IgD-negative memory B cell (primary cell): ENCODE data around the gene YLPM1. TPM values are rescaled to one million over a fixed set of nuclear protein-coding genes. Genes with fewer than 3 reads are reported as not detected.

Source experiments
- H3K27ac Mint-ChIP-seq, 3 donors: one replicate each; pipeline ENCODE4 v1.8.0; 2020 to 2022; ENCODE audit warnings: mild to moderate bottlenecking in 3 of 3, mixed read lengths in 3 of 3, moderate library complexity in 1 of 3
- H3K27me3 Mint-ChIP-seq: one replicate; pipeline ENCODE4 v1.8.0; 2021; ENCODE audit warnings: mixed read lengths
- H3K36me3 Mint-ChIP-seq: one replicate; pipeline ENCODE4 v1.8.0; 2020; ENCODE audit warnings: mild to moderate bottlenecking, mixed read lengths
- H3K4me1 Mint-ChIP-seq, 3 donors: one replicate each; pipeline ENCODE4 v1.8.0; 2020 to 2022; ENCODE audit warnings: mixed read lengths in 3 of 3, mild to moderate bottlenecking in 1 of 3
- H3K4me3 Mint-ChIP-seq, 4 donors: one replicate each; pipeline ENCODE4 v1.8.0; 2020 to 2022; ENCODE audit warnings: mild to moderate bottlenecking in 4 of 4, mixed read lengths in 4 of 4, moderate library complexity in 3 of 4
- H3K9me3 Mint-ChIP-seq, 3 donors: one replicate each; pipeline ENCODE4 v1.8.0; 2020 to 2021; ENCODE audit warnings: mixed read lengths in 3 of 3, mild to moderate bottlenecking in 1 of 3
- polyA plus RNA-seq: library from polyadenylated mRNA; unstranded; fragments of 300-500 nt; fragmentation: Illumina TruSeq; gene quantifications from one replicate; pipeline ENCODE4 v1.2.3, GENCODE V29; 2021

YLPM1 gene
- polyA plus RNA-seq, 1 donor from 2014 or later = 15.6 TPM

DNA sequence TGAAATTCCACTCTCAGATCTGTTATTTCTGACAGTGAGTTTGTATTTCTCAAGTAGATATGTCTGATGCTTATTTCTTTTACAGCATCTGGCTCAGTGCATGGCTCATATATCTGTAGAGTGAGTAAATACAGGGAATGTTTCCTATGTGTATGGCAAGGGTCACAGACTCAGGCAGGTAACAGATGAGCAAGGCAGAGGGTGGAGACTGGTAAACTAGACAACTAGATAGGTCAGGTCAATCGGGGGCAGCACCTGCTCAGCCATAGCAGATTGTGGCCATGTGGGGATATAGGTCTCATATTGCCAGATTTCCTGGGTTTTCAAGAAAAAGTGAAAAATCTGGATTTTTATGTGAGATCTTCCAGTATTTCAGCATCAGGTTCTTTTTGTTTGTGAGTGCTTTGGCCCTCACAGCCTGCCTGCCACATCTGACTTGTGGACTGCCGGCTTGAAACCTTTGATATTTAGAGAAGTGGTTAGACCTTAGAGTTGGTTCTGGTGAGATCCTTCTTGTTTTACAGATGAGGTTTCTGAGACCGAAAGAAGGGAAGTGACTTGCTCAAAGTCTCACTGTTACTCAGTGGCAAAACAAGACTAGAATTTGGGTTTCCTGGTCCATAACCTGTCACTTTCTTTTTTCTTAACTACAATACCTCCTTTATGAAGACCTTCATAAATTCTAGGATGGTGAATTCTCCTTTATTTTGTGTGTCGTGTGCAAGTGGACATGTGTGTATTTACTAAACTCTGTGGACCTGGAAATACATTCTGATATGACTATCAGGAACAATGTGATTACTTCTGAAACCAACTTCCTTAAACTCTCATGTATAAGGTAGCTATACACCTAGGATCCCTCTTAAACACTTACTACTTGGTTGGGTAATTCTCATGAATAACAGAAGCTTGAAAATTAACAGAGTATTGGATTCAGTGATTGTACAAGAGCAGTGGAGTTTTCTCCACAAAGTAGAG, 78.4 kb downstream of the YLPM1 start:
- H3K27me3 Mint-ChIP-seq = no peaks in the 10 kb centered on the region
- H3K36me3 Mint-ChIP-seq = no peaks in the 10 kb centered on the region
- H3K27ac Mint-ChIP-seq = peak overlapping the region; percentile 66 to 95 (median 90)
- H3K4me3 Mint-ChIP-seq = peak overlapping the region; percentile 9 to 87 (median 58)
- no peaks in the 10 kb centered on the region for H3K9me3 Mint-ChIP-seq
- peaks cover 47 to 50% (median 49%) of the 10 kb centered on the region in 3 donors for H3K4me1 Mint-ChIP-seq

DNA sequence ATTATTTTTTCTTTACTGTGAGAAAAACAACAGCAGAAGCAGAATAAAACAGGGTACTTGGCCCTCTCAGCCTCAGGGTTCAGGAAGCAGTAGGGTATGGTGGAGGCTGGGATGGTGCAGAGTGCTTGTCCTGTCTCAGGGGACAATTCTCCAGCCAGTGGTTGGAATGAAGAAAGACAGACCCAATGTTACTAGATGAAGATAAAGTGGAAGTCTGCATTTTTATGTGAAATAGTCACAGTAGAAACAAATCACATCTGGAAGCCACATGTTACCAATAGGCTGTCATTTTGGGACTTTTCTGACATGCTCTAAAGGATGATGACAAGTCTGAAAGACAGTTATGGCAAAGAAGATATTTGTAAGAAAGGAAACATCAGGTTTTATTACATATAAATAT, 80.5 kb downstream of the YLPM1 start:
- H3K27ac Mint-ChIP-seq = no peak overlapping the region
- H3K4me3 Mint-ChIP-seq = no peak overlapping the region
- H3K9me3 Mint-ChIP-seq = no peaks in the 10 kb centered on the region
- no peaks in the 10 kb centered on the region for H3K36me3 Mint-ChIP-seq
- H3K4me1 Mint-ChIP-seq = peaks cover 27 to 29% (median 28%) of the 10 kb centered on the region in 3 donors
- no peaks in the 10 kb centered on the region for H3K27me3 Mint-ChIP-seq

DNA sequence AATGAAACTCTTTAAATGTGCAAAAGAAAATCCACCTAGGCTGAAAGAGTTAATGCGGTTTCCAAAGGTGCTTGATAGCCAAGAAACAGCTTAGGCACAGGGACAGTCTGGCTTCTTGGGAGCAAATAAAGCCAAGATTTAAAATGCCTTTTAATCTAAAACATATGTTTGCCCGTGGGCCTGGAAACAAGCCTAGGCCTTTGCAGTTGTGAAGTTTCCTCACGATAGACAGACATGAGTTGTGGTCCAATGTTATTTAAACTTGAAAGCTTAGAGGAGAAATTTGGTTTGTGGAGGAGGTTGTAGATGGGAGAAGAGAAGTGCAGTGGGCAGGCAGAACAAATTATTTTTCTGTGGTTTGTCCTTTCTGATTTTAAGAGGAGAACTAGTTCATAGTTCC, 83.1 kb downstream of the YLPM1 start:
- H3K27ac Mint-ChIP-seq = no peak overlapping the region
- H3K4me3 Mint-ChIP-seq = no peak overlapping the region
- no peaks in the 10 kb centered on the region for H3K27me3 Mint-ChIP-seq
- H3K36me3 Mint-ChIP-seq = no peaks in the 10 kb centered on the region
- H3K4me1 Mint-ChIP-seq = peaks cover 12 to 13% (median 12%) of the 10 kb centered on the region in 3 donors
- no peaks in the 10 kb centered on the region for H3K9me3 Mint-ChIP-seq

DNA sequence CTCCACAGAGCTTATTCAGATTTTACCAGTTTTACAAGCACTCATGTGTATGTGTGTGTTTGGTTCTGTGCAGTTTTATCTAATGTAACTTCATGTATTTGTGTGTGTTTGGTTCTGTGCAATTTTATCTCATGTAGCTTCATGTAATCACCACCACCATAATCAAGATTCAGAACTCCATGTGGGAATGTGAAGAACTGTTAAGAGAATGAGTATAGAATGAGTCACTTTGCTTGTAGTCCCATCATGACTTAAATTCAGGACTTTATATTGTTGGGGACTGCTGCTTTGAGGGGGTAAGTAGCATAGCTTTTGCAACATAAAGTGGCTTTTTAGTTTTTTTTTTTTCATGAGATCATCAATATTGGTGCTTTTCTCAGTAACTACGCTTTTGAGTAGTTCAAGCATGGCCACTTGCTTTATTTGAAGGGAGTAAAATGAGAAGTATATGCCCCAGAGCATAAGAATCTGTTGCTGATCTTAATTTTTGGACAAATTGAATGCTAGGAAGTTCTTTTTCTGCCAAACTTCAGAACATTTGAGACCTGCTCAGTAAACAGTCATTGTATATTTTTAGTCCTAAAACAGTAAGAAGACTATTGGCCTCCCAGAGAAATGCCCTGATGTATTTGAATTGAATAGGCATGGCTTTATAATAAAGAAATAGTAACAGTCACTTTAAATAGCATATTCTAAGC, 84.0 kb downstream of the YLPM1 start:
- Mint-ChIP-seq H3K4me1 (peaks cover 3 to 6% (median 4%) of the 10 kb centered on the region in 3 donors), H3K4me3 (no peak overlapping the region), H3K27me3 (no peaks in the 10 kb centered on the region), H3K36me3 (no peaks in the 10 kb centered on the region), H3K27ac (no peak overlapping the region), H3K9me3 (no peaks in the 10 kb centered on the region)

DNA sequence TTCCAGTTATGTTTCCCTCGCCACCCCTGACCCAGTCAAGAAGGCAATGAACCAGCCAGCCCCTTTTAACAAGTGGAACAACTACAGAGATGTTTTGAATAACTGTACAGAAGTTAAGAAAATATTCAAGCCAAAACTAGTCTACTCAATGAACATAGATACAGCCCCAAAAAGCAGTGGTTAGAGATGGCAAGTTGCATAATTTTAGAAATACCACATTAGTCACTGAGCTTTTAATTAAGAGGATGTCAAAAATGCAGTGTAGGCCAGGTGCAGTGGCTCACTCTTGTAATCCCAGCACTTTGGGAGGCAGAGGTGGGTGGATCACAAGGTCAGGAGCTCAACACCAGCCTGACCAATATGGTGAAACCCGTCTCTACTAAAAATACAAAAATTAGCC, 85.7 kb downstream of the YLPM1 start:
- Mint-ChIP-seq H3K36me3 (no peaks in the 10 kb centered on the region), H3K27me3 (no peaks in the 10 kb centered on the region)

DNA sequence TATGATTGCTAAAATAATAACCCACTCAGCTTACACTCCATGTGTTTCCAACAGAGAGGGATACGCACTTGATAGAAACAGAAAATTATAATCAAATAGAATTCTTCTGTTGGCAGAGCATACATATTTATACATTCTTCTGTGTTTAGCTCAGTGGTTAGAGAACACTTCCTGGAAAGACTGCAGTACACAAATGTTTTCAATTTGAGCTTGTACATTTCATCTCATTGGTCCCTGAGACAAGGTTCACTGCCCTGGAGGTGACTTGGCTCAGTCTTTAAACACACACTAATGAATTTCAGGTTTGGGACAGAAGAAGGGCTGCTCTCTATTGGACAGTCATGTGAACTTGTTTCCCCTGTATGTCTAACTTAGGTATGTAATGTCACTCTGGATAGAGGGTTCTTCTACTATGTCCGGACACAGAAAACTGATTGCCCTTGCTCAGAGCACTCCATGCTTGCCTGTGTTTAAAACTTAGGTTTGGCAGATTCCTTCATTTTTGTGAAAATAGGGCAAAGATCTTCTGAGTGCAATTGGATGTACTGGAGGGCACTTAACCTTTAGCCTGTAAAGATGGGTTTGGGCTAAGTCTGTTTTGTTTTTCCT, 89.9 kb downstream of the YLPM1 start:
- no peaks in the 10 kb centered on the region for H3K9me3 Mint-ChIP-seq
- peaks cover 3% of the 10 kb centered on the region for H3K36me3 Mint-ChIP-seq
- H3K27ac Mint-ChIP-seq = no peak overlapping the region
- H3K27me3 Mint-ChIP-seq = no peaks in the 10 kb centered on the region
- H3K4me1 Mint-ChIP-seq = peaks cover 23 to 25% (median 24%) of the 10 kb centered on the region in 3 donors
- H3K4me3 Mint-ChIP-seq = peak overlapping the region in 2 of 4 donors; percentile 55 to 59

More for the DNA sequence above, 85.7 kb downstream of the YLPM1 start:
- Mint-ChIP-seq H3K4me3 (no peak overlapping the region), H3K9me3 (no peaks in the 10 kb centered on the region), H3K4me1 (peaks cover 10 to 15% (median 14%) of the 10 kb centered on the region in 3 donors), H3K27ac (no peak overlapping the region)

DNA sequence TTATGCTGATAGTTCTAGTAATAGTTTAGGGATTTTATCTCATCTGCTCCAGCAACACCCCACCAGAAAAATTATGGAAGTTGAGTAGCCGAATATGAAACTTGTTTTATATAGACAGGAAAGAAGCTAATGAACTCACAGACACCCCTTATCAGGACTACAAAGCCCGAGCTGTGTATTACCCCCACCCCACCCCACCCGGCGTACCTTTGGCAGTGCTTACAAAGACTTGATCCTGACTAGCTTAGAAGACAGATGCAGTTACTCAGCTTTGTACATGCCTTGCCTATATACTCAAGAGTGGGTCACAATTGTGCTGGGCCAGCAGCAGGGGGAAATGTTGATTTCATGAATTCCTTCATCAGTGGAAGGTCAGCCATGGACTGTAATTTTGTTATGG, 90.5 kb downstream of the YLPM1 start:
- Mint-ChIP-seq H3K9me3 (no peaks in the 10 kb centered on the region), H3K36me3 (peaks cover 3% of the 10 kb centered on the region), H3K4me3 (peak overlapping the region in 1 of 4 donors; percentile 59), H3K27ac (no peak overlapping the region), H3K27me3 (no peaks in the 10 kb centered on the region), H3K4me1 (peaks cover 23 to 25% (median 24%) of the 10 kb centered on the region in 3 donors)

DNA sequence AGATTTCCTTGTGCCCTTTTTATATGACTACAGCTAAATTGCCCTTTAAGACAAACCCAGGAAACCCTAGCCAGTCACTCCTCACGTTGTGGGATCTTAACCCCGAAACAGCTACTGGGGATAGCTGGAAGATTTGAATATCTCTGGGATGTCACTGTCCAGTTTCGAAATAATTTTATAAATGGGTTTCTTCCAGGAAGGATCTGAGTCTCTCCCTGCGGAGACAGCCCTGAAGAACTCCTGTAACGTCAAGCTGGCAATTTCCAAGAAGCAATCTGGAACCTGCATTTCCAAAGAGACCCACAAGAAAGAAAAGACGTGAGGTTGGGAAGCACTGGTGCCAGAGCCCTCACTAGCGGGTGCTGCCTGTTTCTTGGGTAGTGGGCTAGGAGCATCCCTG, 91.9 kb downstream of the YLPM1 start:
- peaks cover 3% of the 10 kb centered on the region for H3K36me3 Mint-ChIP-seq
- peaks cover 23 to 25% (median 24%) of the 10 kb centered on the region in 3 donors for H3K4me1 Mint-ChIP-seq
- no peak overlapping the region for H3K4me3 Mint-ChIP-seq
- H3K27ac Mint-ChIP-seq = peak overlapping the region in 1 of 3 donors; percentile 39
- no peaks in the 10 kb centered on the region for H3K27me3 Mint-ChIP-seq
- no peaks in the 10 kb centered on the region for H3K9me3 Mint-ChIP-seq

DNA sequence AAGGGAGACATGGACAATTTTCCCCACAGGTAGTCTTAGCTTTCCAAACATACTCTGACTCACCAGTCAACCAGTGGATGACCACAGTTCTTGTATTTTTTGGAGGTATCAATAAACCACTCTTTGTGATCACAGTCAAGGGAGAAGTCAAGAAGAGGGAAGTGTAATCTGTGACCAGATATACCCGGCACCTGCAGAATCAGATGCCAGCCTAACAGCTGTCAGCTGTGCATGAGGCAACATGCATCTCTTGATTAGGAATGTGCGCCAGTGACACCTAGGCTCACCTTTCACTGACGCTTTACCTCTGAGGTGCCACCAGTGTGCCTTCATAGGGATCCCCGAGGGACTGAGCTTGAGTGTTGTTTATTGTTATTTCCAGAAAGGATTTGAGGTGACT, 92.8 kb downstream of the YLPM1 start:
- Mint-ChIP-seq H3K27ac (peak overlapping the region; percentile 13 to 54 (median 26)), H3K4me3 (no peak overlapping the region), H3K9me3 (no peaks in the 10 kb centered on the region), H3K4me1 (peaks cover 23 to 27% (median 24%) of the 10 kb centered on the region in 3 donors), H3K36me3 (peaks cover 3% of the 10 kb centered on the region), H3K27me3 (no peaks in the 10 kb centered on the region)

DNA sequence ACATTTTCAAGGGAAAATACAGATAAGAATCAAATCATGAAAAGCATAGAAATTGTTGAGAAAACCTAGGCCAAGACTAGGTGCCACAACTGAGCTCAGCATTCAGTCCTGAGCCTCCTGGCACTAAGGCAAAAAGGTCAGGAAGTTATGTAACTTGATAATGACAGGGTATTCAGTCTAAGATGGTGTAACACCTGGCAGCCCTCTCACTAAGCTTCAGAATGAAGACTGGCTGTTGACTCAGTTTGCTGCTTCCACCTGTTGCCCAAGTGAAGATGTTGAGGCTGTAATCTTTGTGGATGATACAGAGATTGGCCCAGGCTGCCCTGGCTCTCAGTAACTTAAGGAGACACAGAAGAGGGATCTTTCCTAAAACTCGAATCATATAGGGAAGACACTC, 93.2 kb downstream of the YLPM1 start:
- no peak overlapping the region for H3K4me3 Mint-ChIP-seq
- H3K4me1 Mint-ChIP-seq = peaks cover 23 to 28% (median 24%) of the 10 kb centered on the region in 3 donors
- H3K27ac Mint-ChIP-seq = peak overlapping the region in 2 of 3 donors; percentile 13 to 26
- H3K9me3 Mint-ChIP-seq = no peaks in the 10 kb centered on the region
- H3K27me3 Mint-ChIP-seq = no peaks in the 10 kb centered on the region
- H3K36me3 Mint-ChIP-seq = peaks cover 3% of the 10 kb centered on the region

DNA sequence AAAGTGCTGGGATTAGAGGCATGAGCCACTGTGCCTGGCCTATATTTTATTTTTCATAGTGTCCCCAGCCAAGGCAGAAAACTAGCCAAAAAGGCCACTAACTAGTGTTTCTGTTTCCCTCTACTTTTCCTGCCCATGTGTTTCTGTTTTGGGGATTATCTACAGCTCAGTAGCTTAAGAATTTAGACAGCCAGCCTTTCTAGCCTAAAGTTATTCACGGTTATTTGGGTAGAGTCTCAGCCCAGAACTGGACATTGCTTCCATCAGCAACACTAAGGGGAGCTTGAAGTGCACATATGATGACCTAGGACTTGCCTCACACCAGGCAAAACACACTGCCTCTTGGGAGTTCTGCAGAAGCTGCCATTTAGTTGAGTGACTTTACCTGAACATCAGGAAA, 94.9 kb downstream of the YLPM1 start:
- Mint-ChIP-seq H3K9me3 (no peaks in the 10 kb centered on the region), H3K27me3 (no peaks in the 10 kb centered on the region), H3K27ac (no peak overlapping the region), H3K4me3 (no peak overlapping the region), H3K36me3 (peaks cover 3% of the 10 kb centered on the region), H3K4me1 (peaks cover 14 to 19% (median 18%) of the 10 kb centered on the region in 3 donors)

DNA sequence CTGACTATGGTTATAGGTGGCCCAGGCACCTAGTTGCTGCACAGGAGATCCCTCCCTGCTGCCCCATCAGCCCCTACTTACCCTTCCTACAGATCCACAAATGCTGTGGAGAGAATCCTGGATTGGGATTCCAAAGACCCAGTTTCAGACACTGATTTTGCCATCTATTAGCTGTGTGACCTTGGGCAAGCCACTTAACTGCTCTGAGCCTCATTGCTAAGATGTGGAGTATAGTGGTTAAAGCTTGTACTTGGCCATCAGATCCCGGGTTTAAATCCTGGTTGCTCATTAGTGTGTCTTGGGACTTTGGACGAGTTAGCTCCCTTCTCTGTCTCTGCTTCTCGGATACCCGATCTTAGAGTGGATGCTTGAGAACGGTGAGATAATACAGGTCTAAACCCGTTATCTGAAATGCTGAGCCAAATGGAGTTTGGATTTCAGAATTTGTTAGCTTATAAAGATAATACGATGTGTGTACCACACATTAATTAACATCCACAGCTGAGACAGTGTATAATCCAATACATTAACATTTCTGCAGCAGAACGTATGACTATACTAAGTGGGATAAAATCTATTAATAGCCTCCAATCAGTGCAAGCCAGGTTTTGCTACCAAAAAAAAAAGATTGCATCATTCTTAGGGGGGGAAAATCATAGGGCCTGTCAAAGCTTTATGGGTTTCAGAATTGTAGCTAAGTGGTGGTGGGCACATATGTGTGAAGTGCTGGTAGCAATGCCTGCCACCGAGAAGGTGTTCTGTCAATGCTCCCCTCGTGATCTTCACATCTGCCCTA, 96.8 kb downstream of the YLPM1 start:
- Mint-ChIP-seq H3K4me3 (no peak overlapping the region), H3K36me3 (peaks cover 3% of the 10 kb centered on the region), H3K27me3 (no peaks in the 10 kb centered on the region), H3K9me3 (no peaks in the 10 kb centered on the region), H3K27ac (peak overlapping the region in 1 of 3 donors; percentile 69), H3K4me1 (peaks cover 8 to 9% (median 9%) of the 10 kb centered on the region in 3 donors)

DNA sequence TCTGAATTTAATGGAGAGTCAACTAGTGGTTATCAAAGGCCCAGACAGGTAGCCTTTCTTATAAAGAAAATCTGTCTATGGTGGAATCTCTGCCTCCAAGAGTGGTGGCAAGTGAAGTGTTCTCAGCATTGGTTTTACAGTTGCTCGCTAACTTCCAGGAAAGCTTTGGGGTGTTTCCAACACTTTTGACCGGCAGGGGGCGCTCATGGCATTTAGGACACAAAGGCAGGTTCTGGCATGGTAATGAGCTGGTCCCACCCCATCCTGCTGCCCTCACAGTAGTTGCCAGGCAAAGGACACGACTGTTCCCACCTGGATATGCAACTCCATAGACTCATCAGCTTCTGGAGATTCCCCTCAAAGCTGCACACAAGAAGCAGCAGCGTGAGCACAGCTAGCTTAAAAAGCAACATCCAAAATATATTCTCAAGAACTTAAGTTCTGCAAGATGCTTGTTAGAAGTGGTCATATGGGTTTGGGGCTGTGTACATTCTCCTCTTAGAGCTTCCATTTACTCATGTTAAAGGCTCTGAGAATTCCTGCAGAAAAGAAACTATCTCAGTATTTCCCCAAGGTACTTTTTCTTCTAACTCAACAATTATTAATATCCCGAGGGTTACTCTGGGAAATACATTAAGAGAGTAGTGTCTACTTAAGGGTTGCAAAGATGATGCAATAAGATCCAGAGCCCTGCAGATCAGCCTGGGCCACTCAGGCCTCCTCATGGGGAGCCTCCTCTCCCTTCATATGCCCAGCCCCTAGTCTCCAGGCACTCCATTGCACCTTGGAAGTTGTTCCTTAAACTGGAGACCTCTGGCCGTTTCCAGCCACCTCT, 98.0 kb downstream of the YLPM1 start:
- no peaks in the 10 kb centered on the region for H3K27me3 Mint-ChIP-seq

More for the DNA sequence above, 98.0 kb downstream of the YLPM1 start:
- Mint-ChIP-seq H3K4me3 (peak overlapping the region in 1 of 4 donors; percentile 23), H3K4me1 (peaks cover 2 to 6% (median 2%) of the 10 kb centered on the region in 3 donors), H3K9me3 (no peaks in the 10 kb centered on the region), H3K27ac (peak overlapping the region in 1 of 3 donors; percentile 69), H3K36me3 (no peaks in the 10 kb centered on the region)
